Measurements from ENCODE around the gene SERPINA9.
"Not testable (repeated sequence)": the region's sequence is repeated elsewhere in the genome, so short reads cannot be mapped to it uniquely, and the experiment has no call there.

Gene SERPINA9

GRCh38 chr14:94485944-94486841, 10.2 kb upstream of the SERPINA9 start:
- DNase-seq: peak; percentile 4 to 38

- DNase-seq: no peak
Observed at GRCh38 chr14:94484481-94484880, 8.5 kb upstream of the SERPINA9 start.

GRCh38 chr14:94483729-94484275, 7.8 kb upstream of the SERPINA9 start:
- DNase-seq: no peak

GRCh38 chr14:94483071-94483451, 7.1 kb upstream of the SERPINA9 start:
- no peak for DNase-seq

GRCh38 chr14:94482132-94483070, 6.4 kb upstream of the SERPINA9 start:
- not testable (repeated sequence) for DNase-seq

GRCh38 chr14:94481468-94482131, 5.6 kb upstream of the SERPINA9 start:
- no peak for DNase-seq

- DNase-seq: no peak
Observed at GRCh38 chr14:94480809-94481208, 4.8 kb upstream of the SERPINA9 start.

- no peak for DNase-seq
Observed at GRCh38 chr14:94478420-94478819, 2.4 kb upstream of the SERPINA9 start.

- DNase-seq: no peak
Observed at GRCh38 chr14:94474581-94475031, 1.4 kb downstream of the SERPINA9 start.

GRCh38 chr14:94473666-94474410, 2.2 kb downstream of the SERPINA9 start:
- no peak for DNase-seq

- no peak for DNase-seq
Observed at GRCh38 chr14:94472842-94473241, 3.2 kb downstream of the SERPINA9 start.

GRCh38 chr14:94471045-94471444, 5.0 kb downstream of the SERPINA9 start:
- DNase-seq: no peak

GRCh38 chr14:94470311-94470710, 5.7 kb downstream of the SERPINA9 start:
- DNase-seq: no peak

GRCh38 chr14:94469261-94469660, 6.7 kb downstream of the SERPINA9 start:
- no peak for DNase-seq

GRCh38 chr14:94467728-94468520, 8.1 kb downstream of the SERPINA9 start:
- no peak for DNase-seq

GRCh38 chr14:94466706-94467370, 9.2 kb downstream of the SERPINA9 start:
- no peak for DNase-seq

GRCh38 chr14:94465042-94465441, 11.0 kb downstream of the SERPINA9 start:
- DNase-seq: no peak

- DNase-seq: no peak
Observed at GRCh38 chr14:94464290-94464689, 11.7 kb downstream of the SERPINA9 start.

- DNase-seq: no peak
Observed at GRCh38 chr14:94462763-94463572, 13.0 kb downstream of the SERPINA9 start.

GRCh38 chr14:94462219-94462551, 13.8 kb downstream of the SERPINA9 start:
- no peak for DNase-seq

All from CD4-positive, alpha-beta T cell treated with Interferon alpha-2 for 1 hour (primary cell).